Adrenal gland (tissue), 5 donors: ENCODE data around the gene ZNF516.

ENCODE experiments used
- CTCF ChIP-seq, 6 experiments: fragments of 450-650 bp in 4 of 6; fragments of 200-600 bp in 2 of 6; sonication (generic) in 1 of 6; IDR thresholded peaks; 1 replicate in 5 of 6; 2 replicates in 1 of 6; pipeline versions ENCODE4 v1.5.1 to v1.8.0; 2016 to 2021; ENCODE audit warnings: antibody characterized with exemption in 6 of 6, mild to moderate bottlenecking in 2 of 6, moderate library complexity in 1 of 6
- POLR2A ChIP-seq, 2 donors: fragments of 450-650 bp; IDR thresholded peaks; one replicate each; pipeline ENCODE4 v1.6.1; 2017; ENCODE audit warnings: antibody characterized with exemption in 2 of 2, mild to moderate bottlenecking in 2 of 2, moderate library complexity in 1 of 2
- donor health status: DM: no; HTN: no; CAD: no.

DNA sequence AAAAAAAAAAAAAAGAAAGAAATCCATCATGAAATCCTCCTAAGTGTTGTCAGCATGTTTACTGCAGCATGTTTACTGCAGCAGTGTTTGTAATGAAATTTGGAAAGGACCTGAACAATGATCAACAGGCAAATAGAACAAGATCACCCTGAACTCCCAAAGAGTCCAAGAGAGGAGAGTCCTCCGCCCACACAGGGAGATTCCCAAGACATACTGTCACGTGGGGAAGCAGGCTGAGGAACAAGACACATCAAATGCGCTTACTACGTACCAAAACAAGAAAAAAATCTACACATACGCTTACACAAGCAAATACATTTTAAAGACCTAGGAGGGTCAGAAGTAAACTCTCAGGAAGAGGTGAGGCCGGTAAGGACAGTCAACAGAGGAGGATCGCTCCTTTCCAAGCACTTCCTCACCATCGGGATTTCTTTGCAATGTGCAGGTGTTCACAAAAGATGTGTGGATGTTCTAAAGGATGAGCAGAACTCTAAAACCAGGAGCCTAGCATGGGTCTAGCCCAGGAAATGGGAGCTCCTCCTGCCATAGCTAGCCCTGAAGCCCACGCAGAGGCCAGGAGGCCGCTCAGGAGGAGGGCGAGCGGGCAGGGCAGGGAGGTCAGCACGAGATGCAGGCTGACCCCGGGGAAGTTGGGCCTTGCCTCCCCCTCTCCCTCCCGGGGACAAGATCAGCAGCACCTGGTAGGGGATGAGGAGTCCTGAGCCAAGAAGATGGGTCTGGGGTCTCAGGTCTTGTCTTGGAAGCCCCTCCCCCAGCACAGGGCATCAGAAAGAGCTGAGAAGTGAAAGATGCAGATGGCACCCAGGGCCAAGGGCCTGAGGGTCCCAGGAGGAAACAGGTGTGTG is 66.4 kb downstream of the ZNF516 start:
- no peak for TF ChIP-seq POLR2A (IDR thresholded peaks at IDR 0.05)
- no peak for TF ChIP-seq CTCF (IDR thresholded peaks at IDR 0.05)
